ENCODE results near the gene NQO2. TPM values are rescaled to one million over a fixed set of nuclear protein-coding genes. Genes with fewer than 3 reads are reported as not detected.

NQO2 gene
- polyA plus RNA-seq, 1 donor from 2014 or later: 33.2 TPM

GRCh38 chr6:2986722-2987221, 12.9 kb upstream of the NQO2 start:
- Histone ChIP-seq H3K36me3 (ENCODE audit: insufficient read depth, low read length) (no peaks in the 10 kb centered on the region), H3K9me3 (ENCODE audit: low read length) (no peaks in the 10 kb centered on the region), H3K9me2 (ENCODE audit: insufficient read depth, low read length) (no peaks in the 10 kb centered on the region), H3K79me2 (replicated peaks; ENCODE audit: insufficient read depth, low read length) (peaks cover 5% of the 10 kb centered on the region), H3K4me2 (ENCODE audit: low read length) (no peak overlapping the region), H3F3A (ENCODE audit: insufficient read depth, low read length, poor library complexity, severe bottlenecking) (peaks cover 19% of the 10 kb centered on the region), H2AFZ (ENCODE audit: low read depth, low read length) (no peak overlapping the region), H3K27me3 (ENCODE audit: insufficient read depth, low read depth, low read length) (no peaks in the 10 kb centered on the region), H4K20me1 (ENCODE audit: insufficient read depth) (no peaks in the 10 kb centered on the region), H3K9ac (ENCODE audit: low read length) (no peak overlapping the region), H3K27ac (ENCODE audit: low read length) (no peak overlapping the region), H3K4me3 (ENCODE audit: low read length) (no peak overlapping the region)
- TF ChIP-seq EZH2 (IDR thresholded peaks at IDR 0.05; ENCODE audit: borderline replicate concordance, insufficient read depth, low read length, poor library complexity, severe bottlenecking) (no peak), MXI1 (conservative IDR thresholded peaks at IDR 0.05; ENCODE audit: poor library complexity, severe bottlenecking) (no peak), CTCF (IDR thresholded peaks at IDR 0.05; ENCODE audit: poor library complexity, severe bottlenecking) (no peak), TAF1 (IDR thresholded peaks at IDR 0.05; ENCODE audit: low read depth) (no peak), REST (IDR thresholded peaks at IDR 0.05; ENCODE audit: borderline replicate concordance) (no peak), POLR2AphosphoS5 (IDR thresholded peaks at IDR 0.05) (no peak), RAD21 (conservative IDR thresholded peaks at IDR 0.05) (no peak), EP300 (conservative IDR thresholded peaks at IDR 0.05; ENCODE audit: poor library complexity, severe bottlenecking) (no peak), SMC3 (conservative IDR thresholded peaks at IDR 0.05; ENCODE audit: poor library complexity) (no peak)

GRCh38 chr6:2988094-2988425, 11.6 kb upstream of the NQO2 start:
- H3K9me2 ChIP-seq (ENCODE audit: insufficient read depth, low read length): no peaks in the 10 kb centered on the region
- H3K9ac ChIP-seq (ENCODE audit: low read length): peak overlapping the region; percentile 99
- no peak for TF ChIP-seq TAF1 (IDR thresholded peaks at IDR 0.05; ENCODE audit: low read depth)
- TF ChIP-seq RAD21 (conservative IDR thresholded peaks at IDR 0.05): no peak
- no peak for TF ChIP-seq POLR2AphosphoS5 (IDR thresholded peaks at IDR 0.05)
- TF ChIP-seq REST (IDR thresholded peaks at IDR 0.05; ENCODE audit: borderline replicate concordance): no peak
- TF ChIP-seq EZH2 (IDR thresholded peaks at IDR 0.05; ENCODE audit: borderline replicate concordance, insufficient read depth, low read length, poor library complexity, severe bottlenecking): no peak
- TF ChIP-seq CTCF (IDR thresholded peaks at IDR 0.05; ENCODE audit: poor library complexity, severe bottlenecking): no peak
- TF ChIP-seq SMC3 (conservative IDR thresholded peaks at IDR 0.05; ENCODE audit: poor library complexity): no peak
- TF ChIP-seq MXI1 (conservative IDR thresholded peaks at IDR 0.05; ENCODE audit: poor library complexity, severe bottlenecking): no peak
- TF ChIP-seq EP300 (conservative IDR thresholded peaks at IDR 0.05; ENCODE audit: poor library complexity, severe bottlenecking): no peak
- peaks cover 5% of the 10 kb centered on the region for H3K79me2 ChIP-seq (replicated peaks; ENCODE audit: insufficient read depth, low read length)
- peak overlapping the region; percentile 99 for H3K4me2 ChIP-seq (ENCODE audit: low read length)
- no peaks in the 10 kb centered on the region for H3K36me3 ChIP-seq (ENCODE audit: insufficient read depth, low read length)
- H3K9me3 ChIP-seq (ENCODE audit: low read length): no peaks in the 10 kb centered on the region
- H3K4me3 ChIP-seq (ENCODE audit: low read length): peak overlapping the region; percentile 91
- peak overlapping the region; percentile 100 for H3K27ac ChIP-seq (ENCODE audit: low read length)
- peaks cover 19% of the 10 kb centered on the region for H3F3A ChIP-seq (ENCODE audit: insufficient read depth, low read length, poor library complexity, severe bottlenecking)
- no peaks in the 10 kb centered on the region for H3K27me3 ChIP-seq (ENCODE audit: insufficient read depth, low read depth, low read length)
- no peaks in the 10 kb centered on the region for H4K20me1 ChIP-seq (ENCODE audit: insufficient read depth)
- peak overlapping the region; percentile 95 for H2AFZ ChIP-seq (ENCODE audit: low read depth, low read length)

Measured in neural cell (in vitro differentiated cells).